IMR-90 (cell line): ENCODE data around the gene PITRM1. TPM values are rescaled to one million over a fixed set of nuclear protein-coding genes. Genes with fewer than 3 reads are reported as not detected.

Source experiments
- ATAC-seq: fragments of 200-7000 bp; cut with Tn5 transposase; 2 replicates; pipeline ENCODE4 v1.9.1; 2020; ENCODE audit warnings: low read depth, mild to moderate bottlenecking, moderate library complexity
- BruUV-seq: library from RNA; stranded (reverse); fragments of 400-500 nt; replicated peaks from 2 replicates; lab custom pipeline; 2021; lab: Mats Ljungman, UMichigan
- CTCF ChIA-PET: fragments of 300-600 bp; formaldehyde crosslinking; extraction: SDS; loops from one replicate; lab custom pipeline; 2021; ENCODE audit warnings: antibody characterized with exemption; lab: Yijun Ruan, JAX
- POLR2A ChIA-PET: fragments of 300-600 bp; sonication (Branson Sonifier 250); formaldehyde crosslinking; loops from one replicate; lab custom pipeline; 2022; ENCODE audit warnings: antibody characterized with exemption; ENCODE audit not compliant: unreplicated experiment; lab: Charles Lee
- DNase-seq: peaks from one replicate; pipeline ENCODE4 v3.0.0; 2013
- H2AFZ ChIP-seq: replicated peaks from 2 replicates; pipeline ENCODE3; 2013; ENCODE audit warnings: low read length, mild to moderate bottlenecking; ENCODE audit not compliant: poor library complexity
- H2AK5ac ChIP-seq: 2 replicates; pipeline ENCODE4 v1.6.1; 2013; ENCODE audit warnings: low read depth, low read length, inconsistent platforms
- H2AK9ac ChIP-seq: replicated peaks from 2 replicates; pipeline ENCODE3; 2013; ENCODE audit warnings: mild to moderate bottlenecking, low read depth, low read length, moderate library complexity; ENCODE audit not compliant: poor library complexity
- H2BK120ac ChIP-seq: 2 replicates; pipeline ENCODE4 v1.6.1; 2013; ENCODE audit warnings: low read depth, low read length, inconsistent platforms
- H2BK15ac ChIP-seq: 3 replicates; pipeline ENCODE4 v1.6.1; 2013; ENCODE audit warnings: low read depth, low read length, inconsistent platforms
- H2BK20ac ChIP-seq: 2 replicates; pipeline ENCODE4 v1.6.1; 2013; ENCODE audit warnings: low read depth, mild to moderate bottlenecking, inconsistent platforms, low read length, moderate library complexity
- H2BK5ac ChIP-seq: 2 replicates; pipeline ENCODE4 v1.6.1; 2013; ENCODE audit warnings: mild to moderate bottlenecking, low read depth, low read length, inconsistent platforms; ENCODE audit not compliant: poor library complexity, severe bottlenecking
- H3K14ac ChIP-seq: replicated peaks from 2 replicates; pipeline ENCODE4 v1.6.1; 2013; ENCODE audit warnings: low read depth, low read length, inconsistent platforms
- H3K18ac ChIP-seq: 2 replicates; pipeline ENCODE4 v1.6.1; 2013; ENCODE audit warnings: low read depth, low read length, control low read depth
- H3K23ac ChIP-seq: 2 replicates; pipeline ENCODE4 v1.6.1; 2013; ENCODE audit warnings: low read depth, low read length, inconsistent platforms
- H3K27ac ChIP-seq: 2 replicates; pipeline ENCODE4 v1.5.1; 2013; ENCODE audit warnings: mild to moderate bottlenecking, control low read depth, low read length; ENCODE audit not compliant: insufficient read depth
- H3K27me3 ChIP-seq: 2 replicates; pipeline ENCODE4 v1.6.1; 2013; ENCODE audit warnings: low read length; ENCODE audit not compliant: control insufficient read depth, insufficient read depth
- H3K36me3 ChIP-seq: 2 replicates; pipeline ENCODE4 v1.6.1; 2013; ENCODE audit warnings: low read length, mixed read lengths; ENCODE audit not compliant: control insufficient read depth, insufficient read depth
- H3K4ac ChIP-seq: 2 replicates; pipeline ENCODE4 v1.6.1; 2013; ENCODE audit warnings: low read depth, low read length, inconsistent platforms
- H3K4me1 ChIP-seq: 2 replicates; pipeline ENCODE4 v1.6.1; 2013; ENCODE audit warnings: low read length, mixed read lengths; ENCODE audit not compliant: control insufficient read depth, insufficient read depth
- H3K4me2 ChIP-seq: 2 replicates; pipeline ENCODE4 v1.6.1; 2013; ENCODE audit warnings: low read depth, mild to moderate bottlenecking, control low read depth, low read length, moderate library complexity
- H3K4me3 ChIP-seq: 2 replicates; pipeline ENCODE4 v1.5.1; 2013; ENCODE audit warnings: low read depth, mild to moderate bottlenecking, control low read depth, low read length, moderate library complexity; ENCODE audit not compliant: insufficient read depth
- H3K56ac ChIP-seq: 2 replicates; pipeline ENCODE4 v1.6.1; 2013; ENCODE audit warnings: low read length, inconsistent platforms; ENCODE audit not compliant: insufficient read depth; ENCODE audit errors: extremely low read depth
- H3K79me1 ChIP-seq, 2 experiments: 2 replicates each; pipeline ENCODE4 v1.6.1; 2013; ENCODE audit warnings: low read length in 2 of 2, inconsistent platforms in 1 of 2, low read depth in 1 of 2
- H3K9ac ChIP-seq: 2 replicates; pipeline ENCODE4 v1.6.1; 2013; ENCODE audit warnings: low read depth, low read length, control low read depth
- H3K9me1 ChIP-seq: 2 replicates; pipeline ENCODE4 v1.6.1; 2013; ENCODE audit warnings: low read length, inconsistent platforms; ENCODE audit not compliant: insufficient read depth
- H3K9me3 ChIP-seq: 2 replicates; pipeline ENCODE4 v1.6.1; 2013; ENCODE audit warnings: low read length; ENCODE audit not compliant: control insufficient read depth, insufficient read depth
- H4K20me1 ChIP-seq: 2 replicates; pipeline ENCODE4 v1.6.1; 2013; ENCODE audit warnings: low read length, inconsistent platforms; ENCODE audit not compliant: insufficient read depth
- H4K5ac ChIP-seq: 2 replicates; pipeline ENCODE4 v1.6.1; 2013; ENCODE audit warnings: mild to moderate bottlenecking, low read depth, low read length, control low read depth
- H4K8ac ChIP-seq, 2 experiments: 2 replicates each; pipeline ENCODE4 v1.6.1; 2013; ENCODE audit warnings: low read depth in 2 of 2, low read length in 2 of 2, control low read depth in 1 of 2, inconsistent platforms in 1 of 2
- H4K91ac ChIP-seq: 2 replicates; pipeline ENCODE4 v1.6.1; 2013; ENCODE audit warnings: low read depth, low read length, inconsistent platforms; ENCODE audit not compliant: insufficient read depth
- BHLHE40 ChIP-seq: fragments of 150-350 bp; IDR thresholded peaks from 2 replicates; pipeline ENCODE4 v1.6.1; 2016; ENCODE audit warnings: mild to moderate bottlenecking, low read depth, low read length
- CEBPB ChIP-seq: IDR thresholded peaks from 2 replicates; pipeline ENCODE4 v1.6.1; 2012; ENCODE audit warnings: low read depth, low read length, improper control_type of control experiment
- CHD1 ChIP-seq: IDR thresholded peaks from 2 replicates; pipeline ENCODE4 v1.6.1; 2012; ENCODE audit warnings: low read depth, low read length, improper control_type of control experiment
- CTCF ChIP-seq: conservative IDR thresholded peaks from 2 replicates; pipeline ENCODE4 v1.5.1; 2012; ENCODE audit warnings: mild to moderate bottlenecking, low read depth, low read length, improper control_type of control experiment
- ELK1 ChIP-seq: fragments of 150-350 bp; IDR thresholded peaks from 2 replicates; pipeline ENCODE4 v1.6.1; 2016; ENCODE audit warnings: low read depth, mild to moderate bottlenecking, low read length, moderate library complexity, borderline replicate concordance
- FOS ChIP-seq: fragments of 150-350 bp; IDR thresholded peaks from 2 replicates; pipeline ENCODE4 v1.6.1; 2016; ENCODE audit warnings: low read depth, low read length
- MAFK ChIP-seq: IDR thresholded peaks from 2 replicates; pipeline ENCODE4 v1.6.1; 2012; ENCODE audit warnings: low read depth, low read length, improper control_type of control experiment
- MXI1 ChIP-seq: IDR thresholded peaks from 2 replicates; pipeline ENCODE4 v1.6.1; 2012; ENCODE audit warnings: low read depth, mild to moderate bottlenecking, low read length, moderate library complexity, borderline replicate concordance
- POLR2A ChIP-seq: IDR thresholded peaks from 2 replicates; pipeline ENCODE4 v1.6.1; 2012; ENCODE audit warnings: mild to moderate bottlenecking, low read depth, low read length
- RCOR1 ChIP-seq: IDR thresholded peaks from 2 replicates; pipeline ENCODE4 v1.6.1; 2012; ENCODE audit warnings: mild to moderate bottlenecking, low read length, improper control_type of control experiment; ENCODE audit not compliant: insufficient replicate concordance
- RFX5 ChIP-seq: IDR thresholded peaks from 2 replicates; pipeline ENCODE4 v1.8.0; 2012; ENCODE audit warnings: low read depth, mild to moderate bottlenecking, low read length, moderate library complexity
- SMC3 ChIP-seq: fragments of 150-350 bp; IDR thresholded peaks from 2 replicates; pipeline ENCODE4 v1.6.1; 2016; ENCODE audit warnings: low read depth, mild to moderate bottlenecking, antibody characterized with exemption, low read length, moderate library complexity
- USF2 ChIP-seq: fragments of 150-350 bp; IDR thresholded peaks from 2 replicates; pipeline ENCODE4 v1.6.1; 2017; ENCODE audit warnings: mild to moderate bottlenecking, antibody characterized with exemption, low read length, low read depth
- WGBS, 2 experiments: methylation state at CpG; one replicate each; pipeline versions ENCODE4 v1.1.5 to v1.1.7; 2013; ENCODE audit warnings: missing lambda C conversion rate in 2 of 2; ENCODE audit not compliant: insufficient read length in 1 of 2; ENCODE audit errors: extremely low coverage in 2 of 2; 5-methylcytosine and 5-hydroxymethylcytosine counted together
- dilution Hi-C: fragments of 300-500 bp; cut with HindIII; formaldehyde crosslinking; loops from one replicate; pipeline ENCODE4 v1.14.3; 2018; ENCODE audit warnings: low sequenced_read_pairs; ENCODE audit not compliant: unreplicated experiment
- in situ Hi-C: fragments of 300-500 bp; cut with MboI; formaldehyde crosslinking; loops from 3 replicates; pipeline ENCODE4 v1.14.3; 2019; ENCODE audit warnings: low sequenced_read_pairs, inconsistent platforms, mixed read lengths
- intact Hi-C: fragments of 100-400 bp; cut with micrococcal nuclease; formaldehyde crosslinking; loops from 2 replicates; pipeline ENCODE4 v1.10.0; 2022
- polyA plus RNA-seq, 3 experiments: library from polyadenylated mRNA; depleted of rRNA; stranded (reverse); fragments of >200 nt; gene quantifications; 2 replicates each; pipeline ENCODE4 v1.2.3, GENCODE V29; 2012; ENCODE audit warnings: low replicate concordance in 1 of 3
- total RNA-seq: library from RNA; depleted of rRNA; stranded (reverse); fragments of >200 nt; gene quantifications from 2 replicates; pipeline ENCODE4 v1.2.3, GENCODE V29; 2012

PITRM1 gene
- total and polyA plus RNA-seq, 2 of the 4 experiments (the other 2 are of a cell fraction), result 97.1 to 124 TPM

- Histone ChIP-seq H3K18ac (no peak overlapping the region), H2AK5ac (no peak overlapping the region), H4K8ac (no peak overlapping the region), H3K4me1 (no peaks in the 10 kb centered on the region), H3K79me1 (peaks cover 28 to 50% of the 10 kb centered on the region in 2 experiments), H3K14ac (no peak overlapping the region), H3K27me3 (no peaks in the 10 kb centered on the region), H2AFZ (no peak overlapping the region), H2AK9ac (no peak overlapping the region), H3K56ac (no peak overlapping the region), H3K4me2 (no peak overlapping the region), H2BK5ac (no peak overlapping the region), H3K4me3 (no peak overlapping the region), H3K23ac (no peak overlapping the region), H2BK15ac (no peak overlapping the region), H3K27ac (no peak overlapping the region), H2BK20ac (no peak overlapping the region), H3K9me3 (no peaks in the 10 kb centered on the region), H3K4ac (no peak overlapping the region), H4K91ac (no peak overlapping the region), H3K9ac (no peak overlapping the region), H3K9me1 (peaks cover 11% of the 10 kb centered on the region), H3K36me3 (peaks cover 80% of the 10 kb centered on the region), H4K5ac (no peak overlapping the region), H4K20me1 (peaks cover 4% of the 10 kb centered on the region; the same call in 1 of the 2 replicates), H2BK120ac (no peak overlapping the region)
- dilution Hi-C loops, result no loop called here
- in situ Hi-C loops, result no loop called here
- WGBS, 2 experiments, result 92% methylated on average over 6 of the region's 14 CpGs; no CpG with 5 or more reads in 1 of the 2 experiments
- DNase-seq (peak; percentile 10), ATAC-seq (no peak)
- TF ChIP-seq FOS (no peak), RCOR1 (no peak), RFX5 (no peak), CEBPB (no peak), CTCF (no peak), USF2 (no peak), BHLHE40 (no peak), ELK1 (no peak), POLR2A (no peak), MXI1 (no peak), SMC3 (no peak), MAFK (no peak), CHD1 (no peak)
- intact Hi-C loops, result no loop called here
- ChIA-PET POLR2A (no interaction called here), CTCF (no interaction called here)
- BruUV-seq, result TSS peak; percentile 72
Observed at GRCh38 chr10:3136336-3136735, 36.2 kb downstream of the PITRM1 start.
